ENCODE results near the gene S100A13. TPM values are rescaled to one million over a fixed set of nuclear protein-coding genes. Genes with fewer than 3 reads are reported as not detected.
"Not testable (repeated sequence)": the region's sequence is repeated elsewhere in the genome, so short reads cannot be mapped to it uniquely, and the experiment has no call there.

The S100A13 gene
- polyA plus RNA-seq, 1 donor = 58.5 TPM

DNA sequence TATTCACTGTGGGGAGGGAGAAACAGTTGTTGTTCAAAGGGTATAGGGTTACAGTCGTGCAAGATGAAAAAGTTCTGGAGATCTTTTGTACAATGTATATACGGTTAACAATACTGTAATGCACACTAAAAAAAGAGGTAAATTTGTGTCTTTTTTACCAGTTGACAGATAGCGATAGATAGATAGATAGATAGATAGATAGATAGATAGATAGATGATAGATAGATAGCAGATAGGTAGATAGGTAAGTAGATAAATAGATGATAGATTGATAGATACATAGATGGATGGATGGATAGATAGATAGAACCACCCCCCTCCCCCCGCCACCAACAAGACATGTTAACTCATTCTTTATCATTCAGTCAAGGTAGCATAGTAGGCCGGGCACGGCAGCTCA, 24.6 kb downstream of the S100A13 start:
- no peak for DNase-seq

DNA sequence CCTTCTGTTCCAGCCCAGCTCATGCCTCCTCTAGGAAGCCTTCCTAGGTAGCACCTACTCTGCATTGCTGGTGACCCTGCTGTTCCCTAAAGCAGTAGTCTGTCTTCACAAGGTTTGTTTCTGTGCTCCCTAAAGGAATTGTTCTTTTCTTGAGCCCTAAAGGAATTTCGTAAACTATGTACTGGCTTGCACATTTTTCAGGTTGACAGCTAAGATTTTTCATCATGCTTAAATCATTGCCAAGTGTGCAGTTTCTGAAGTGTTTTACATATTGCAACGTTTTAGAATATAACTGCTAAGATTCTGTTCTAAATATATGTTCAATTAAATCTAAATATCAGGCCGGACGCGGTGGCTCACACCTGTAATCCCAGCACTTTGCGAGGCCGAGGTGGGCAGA, 27.5 kb downstream of the S100A13 start:
- no peak for DNase-seq

DNA sequence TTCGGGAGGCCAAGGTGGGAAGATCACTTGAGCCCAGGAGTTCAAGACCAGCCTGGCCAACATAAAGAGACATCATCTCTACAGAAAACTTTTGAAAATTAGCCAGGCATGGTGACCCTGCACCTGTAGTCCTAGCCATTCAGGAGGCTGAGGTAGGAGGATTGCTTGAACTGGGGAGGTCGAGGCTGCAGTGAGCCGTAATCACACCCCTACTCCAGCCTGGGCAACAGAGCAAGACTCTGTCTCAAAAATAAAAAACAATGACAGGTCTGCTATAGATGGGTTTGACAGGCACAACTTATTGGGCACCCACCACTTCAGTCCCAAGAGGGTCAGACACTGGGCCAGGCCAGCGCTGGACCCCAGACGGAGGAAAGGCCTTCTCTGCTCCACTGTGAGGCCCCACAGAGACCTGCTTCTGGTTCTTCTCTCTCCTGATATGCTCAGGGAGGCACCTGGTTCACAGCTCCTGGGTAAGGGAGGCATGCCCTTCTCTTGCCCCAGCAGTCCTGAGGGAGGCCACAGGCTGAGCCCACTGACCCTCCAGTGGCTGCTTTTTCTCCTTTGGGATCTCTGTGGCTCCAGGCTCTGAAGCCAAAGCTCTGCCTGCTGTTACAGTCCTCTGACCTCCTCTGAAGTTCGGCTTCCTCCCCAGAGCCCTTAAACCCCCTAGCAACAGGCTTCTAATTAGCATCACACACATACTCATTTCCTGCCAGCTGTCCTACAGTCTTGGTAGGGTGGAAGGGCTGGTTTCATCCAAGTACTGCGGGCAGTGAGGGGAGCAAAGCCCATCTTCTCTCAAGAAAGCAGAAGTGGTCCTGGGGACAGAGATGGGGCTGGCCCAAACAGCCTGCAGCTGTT, 28.8 kb downstream of the S100A13 start:
- DNase-seq = no peak

DNA sequence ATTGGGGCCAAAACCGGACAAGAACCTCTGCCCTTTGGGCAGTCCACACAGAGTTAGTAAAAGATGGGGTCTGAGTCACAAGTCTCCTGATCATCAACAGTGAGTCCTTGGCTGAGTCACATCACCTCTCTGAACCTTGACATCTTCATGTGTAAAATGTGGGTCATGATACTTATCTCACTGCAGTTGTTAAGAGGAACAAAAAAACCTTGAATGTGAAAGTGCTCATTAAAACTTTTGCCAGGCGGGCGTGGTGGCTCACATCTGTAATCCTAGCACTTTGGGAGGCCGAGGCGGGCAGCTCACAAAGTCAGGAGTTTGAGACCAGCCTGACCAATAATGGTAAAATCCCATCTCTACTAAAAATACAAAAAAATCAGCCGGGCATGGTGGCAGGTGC, 30.1 kb downstream of the S100A13 start:
- no peak for DNase-seq

DNA sequence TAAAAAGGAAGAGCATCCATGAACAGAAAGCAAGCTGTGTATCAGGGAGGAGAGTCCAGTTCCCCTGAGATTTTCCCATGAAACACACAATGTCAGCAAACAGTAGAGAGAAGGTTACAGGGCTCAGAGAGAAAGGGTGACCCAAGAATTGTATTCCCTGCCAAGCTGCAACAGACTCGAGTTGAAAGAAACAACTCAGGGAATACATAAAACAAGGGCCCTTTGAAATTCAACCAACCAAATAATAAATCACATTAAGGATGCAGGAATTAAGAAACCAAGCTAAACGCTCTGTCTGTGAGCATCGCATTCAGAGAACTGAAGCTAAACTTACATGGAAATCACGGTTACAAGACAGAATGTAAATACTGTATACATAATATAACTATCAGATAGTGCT, 34.6 kb downstream of the S100A13 start:
- no peak for DNase-seq

DNA sequence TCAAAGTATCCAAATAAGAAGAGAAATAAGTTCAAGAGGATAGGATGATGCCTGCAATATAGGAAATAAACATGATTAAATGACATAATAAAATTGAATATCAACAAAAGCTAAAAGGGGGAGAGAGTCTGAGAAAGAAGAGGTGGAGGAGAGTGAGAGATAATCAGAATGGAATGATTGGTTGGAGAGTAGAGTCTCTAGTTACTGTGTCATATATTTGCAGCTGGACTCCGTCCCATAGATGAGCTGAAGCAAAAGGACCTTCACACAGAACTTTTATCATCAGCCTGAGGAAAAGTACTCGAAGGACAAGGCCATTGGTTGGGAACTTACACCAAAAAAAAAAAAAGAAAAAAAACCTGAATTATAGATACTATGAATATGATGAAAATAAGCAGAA, 38.8 kb downstream of the S100A13 start:
- no peak for DNase-seq

DNA sequence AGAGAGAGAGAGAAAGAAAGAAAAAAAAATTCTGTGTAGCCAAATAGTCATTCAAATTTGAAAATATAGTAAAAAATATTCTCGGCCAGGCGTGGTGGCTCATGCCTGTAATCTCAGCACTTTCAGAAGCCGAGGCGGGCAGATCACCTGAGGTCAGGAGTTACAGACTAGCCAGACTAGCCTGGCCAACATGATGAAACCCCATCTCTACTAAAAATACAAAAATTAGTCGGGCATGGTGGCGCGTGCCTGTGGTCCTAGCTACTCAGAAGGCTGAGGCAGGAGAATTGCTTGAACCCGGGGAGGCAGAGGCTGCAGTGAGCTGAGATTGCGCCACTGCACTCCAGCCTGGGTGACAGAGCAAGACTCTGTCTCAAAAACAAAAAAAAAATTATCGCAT, 39.3 kb downstream of the S100A13 start:
- not testable (repeated sequence) for DNase-seq

DNA sequence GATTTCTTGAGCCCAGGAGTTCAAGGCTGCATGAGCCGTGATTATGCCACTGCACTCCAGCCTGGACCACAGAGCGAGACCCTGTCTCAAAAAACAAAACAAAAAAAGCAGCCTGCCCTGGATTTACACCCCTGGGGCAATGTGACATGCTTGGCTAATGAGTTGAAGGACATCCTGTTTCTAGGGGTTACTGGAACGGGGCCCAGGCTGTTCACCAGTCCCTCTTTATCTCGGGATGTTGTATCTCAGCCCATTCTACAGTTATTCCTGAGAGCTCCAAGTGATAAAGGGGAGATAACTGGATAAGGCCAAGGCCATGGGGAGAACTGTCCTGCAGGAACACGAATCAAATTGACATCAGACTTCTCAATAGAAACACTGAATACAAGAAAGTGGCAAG, 40.0 kb downstream of the S100A13 start:
- DNase-seq = no peak

DNA sequence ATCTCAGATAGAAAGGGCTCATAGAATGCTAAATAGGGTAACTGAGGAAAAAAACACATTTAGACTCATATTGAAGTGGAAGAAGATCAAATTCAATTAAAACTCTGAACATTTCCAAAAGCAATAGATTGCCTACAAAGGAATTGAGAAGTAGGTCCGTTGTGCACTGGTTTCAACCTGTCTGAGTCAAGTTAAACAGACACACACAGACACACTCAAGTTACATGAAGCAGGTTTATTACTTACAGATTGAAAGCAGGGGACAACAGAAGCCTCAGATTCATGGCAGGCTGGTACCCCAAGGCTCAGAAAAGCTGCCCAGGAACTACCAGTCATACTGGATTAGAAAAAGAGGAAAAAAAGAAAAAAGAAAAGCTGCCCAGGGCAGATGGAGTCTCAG, 41.0 kb downstream of the S100A13 start:
- DNase-seq = no peak

DNA sequence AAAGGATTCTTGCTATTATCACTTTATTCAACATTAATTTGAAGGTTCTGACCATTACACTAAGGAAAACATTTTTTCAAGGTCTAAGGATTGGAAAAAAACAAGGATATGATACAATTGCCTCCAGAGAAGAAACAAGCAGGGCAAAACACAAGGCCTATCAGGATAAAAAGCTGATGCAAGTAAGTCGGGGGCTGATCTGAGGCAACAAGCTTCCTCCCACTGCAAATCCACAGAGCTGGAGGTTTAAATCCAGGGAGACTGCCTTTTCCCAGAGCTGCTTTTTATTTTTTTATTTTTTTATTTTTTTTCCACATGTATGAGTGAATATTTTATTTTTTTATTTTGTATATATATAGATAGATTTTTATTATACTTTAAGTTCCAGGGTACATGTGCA, 42.3 kb downstream of the S100A13 start:
- DNase-seq = no peak

DNA sequence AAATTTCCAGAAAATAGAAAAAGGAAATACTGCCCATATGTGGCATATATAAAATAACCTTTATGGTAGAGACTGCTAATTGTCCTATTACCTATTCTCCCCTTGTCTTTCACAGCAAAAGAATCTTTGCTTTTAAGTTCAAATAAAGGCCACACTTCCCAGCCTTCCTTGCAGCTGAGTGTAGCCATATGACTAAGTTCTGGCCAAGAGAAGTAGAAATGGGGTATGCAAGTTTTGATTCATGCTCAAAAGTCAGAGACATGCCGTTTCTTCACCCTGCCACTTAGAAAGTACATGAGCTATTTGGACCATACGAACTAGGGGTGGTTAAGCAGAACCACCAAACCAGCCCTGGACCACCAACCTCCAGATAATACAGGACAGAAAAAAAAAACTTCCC, 43.3 kb downstream of the S100A13 start:
- no peak for DNase-seq

DNA sequence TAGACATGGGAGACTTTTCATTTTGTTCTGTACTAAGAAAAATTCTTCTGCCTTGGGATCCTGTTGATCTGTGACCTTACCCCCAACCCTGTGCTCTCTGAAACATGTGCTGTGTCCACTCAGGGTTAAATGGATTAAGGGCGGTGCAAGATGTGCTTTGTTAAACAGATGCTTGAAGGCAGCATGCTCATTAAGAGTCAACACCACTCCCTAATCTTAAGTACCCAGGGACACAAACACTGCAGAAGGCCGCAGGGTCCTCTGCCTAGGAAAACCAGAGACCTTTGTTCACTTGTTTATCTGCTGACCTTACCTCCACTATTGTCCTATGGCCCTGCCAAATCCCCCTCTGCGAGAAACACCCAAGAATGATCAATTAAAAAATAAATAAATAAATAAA, 43.8 kb downstream of the S100A13 start:
- not testable (repeated sequence) for DNase-seq

DNA sequence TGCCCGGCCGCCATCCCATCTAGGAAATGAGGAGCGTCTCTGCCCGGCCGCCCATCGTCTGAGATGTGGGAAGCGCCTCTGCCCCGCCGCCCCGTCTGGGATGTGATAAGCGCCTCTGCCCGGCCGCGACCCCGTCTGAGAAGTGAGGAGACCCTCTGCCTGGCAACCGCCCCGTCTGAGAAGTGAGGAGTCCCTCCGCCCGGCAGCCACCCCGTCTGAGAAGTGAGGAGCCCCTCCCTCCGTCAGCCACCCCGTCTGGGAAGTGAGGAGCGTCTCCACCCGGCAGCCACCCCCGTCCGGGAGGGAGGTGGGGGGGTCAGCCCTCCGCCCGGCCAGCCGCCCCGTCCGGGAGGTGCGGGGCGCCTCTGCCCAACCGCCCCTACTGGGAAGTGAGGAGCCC, 44.5 kb downstream of the S100A13 start:
- not testable (repeated sequence) for DNase-seq

DNA sequence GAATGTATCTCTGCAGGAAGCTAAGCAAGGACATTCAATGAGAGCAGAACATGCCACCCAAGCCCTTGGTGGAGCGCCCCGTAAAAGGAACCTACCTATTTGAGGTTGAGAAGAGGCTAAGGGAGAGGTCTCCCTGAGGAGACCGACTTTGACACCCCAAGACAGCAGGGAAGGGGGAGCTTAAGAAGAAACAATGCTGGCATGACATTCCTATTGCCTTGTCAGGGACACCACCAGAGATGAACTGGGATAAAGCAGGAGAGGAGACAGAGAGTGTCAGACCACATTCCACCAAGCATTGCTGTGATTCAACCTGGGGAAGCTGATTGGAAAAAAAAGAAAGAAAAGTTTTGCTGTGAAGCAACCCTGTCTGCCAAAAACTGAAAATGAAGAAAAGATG, 48.4 kb downstream of the S100A13 start:
- DNase-seq = no peak

DNA sequence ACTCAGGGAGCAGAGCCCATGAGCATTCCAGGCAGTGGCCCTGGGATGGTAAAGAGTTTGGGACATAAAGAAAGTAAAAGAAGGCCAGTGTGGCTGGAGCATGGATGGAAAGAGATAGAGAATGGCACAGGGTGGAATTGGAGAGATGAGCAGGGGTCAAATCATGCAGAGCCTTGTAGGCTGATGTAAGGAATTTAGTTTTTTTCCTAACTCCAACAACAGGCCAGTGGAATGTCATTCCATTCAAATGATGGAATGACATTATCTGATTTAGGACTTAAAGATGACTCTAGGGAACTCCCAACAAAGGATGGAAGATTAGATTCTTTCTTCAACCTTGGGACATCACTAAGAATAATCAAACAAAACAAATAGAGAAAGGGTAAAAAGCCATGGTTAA, 48.8 kb downstream of the S100A13 start:
- DNase-seq = no peak

DNA sequence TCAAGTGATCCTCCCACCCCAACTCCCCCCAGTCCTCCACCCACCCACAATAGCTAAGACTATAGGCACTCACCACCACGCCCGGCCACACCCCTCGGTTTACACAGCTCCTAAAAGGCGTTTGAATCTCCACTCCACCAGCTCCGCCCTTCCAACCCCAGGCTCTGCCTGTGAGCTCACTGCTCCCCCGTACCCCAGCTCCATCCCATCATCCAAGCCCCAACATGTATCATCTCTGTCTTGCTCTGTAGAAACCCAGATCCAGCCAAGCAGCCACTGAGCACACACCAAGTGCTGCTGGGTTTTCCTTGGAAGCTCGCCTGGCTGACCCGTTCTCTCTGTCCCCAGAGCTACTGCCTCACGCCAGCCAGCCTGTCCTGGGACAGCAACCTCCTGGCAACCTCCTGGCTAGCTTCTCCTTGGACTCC, 49.7 kb downstream of the S100A13 start:
- DNase-seq = no peak

DNA sequence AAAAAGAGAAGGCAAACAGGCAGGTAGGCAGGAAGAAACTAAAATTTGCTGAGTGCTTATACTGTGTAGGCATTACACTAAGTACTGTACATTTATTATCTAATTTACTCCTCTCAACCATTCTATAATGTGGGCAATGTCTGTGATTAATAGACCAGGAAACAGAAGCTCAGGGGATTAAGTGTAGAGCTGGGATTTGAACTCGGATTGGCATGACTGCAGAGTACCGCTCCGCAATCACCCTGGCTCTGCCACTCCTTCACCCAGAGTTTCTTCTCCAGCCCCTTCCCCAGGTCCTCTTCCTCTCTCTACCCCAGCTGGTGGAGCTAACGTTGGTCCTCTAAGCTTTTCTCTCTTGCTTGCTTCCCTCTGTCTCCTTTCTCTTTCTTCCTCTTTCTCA, 50.2 kb downstream of the S100A13 start:
- no peak for DNase-seq

DNA sequence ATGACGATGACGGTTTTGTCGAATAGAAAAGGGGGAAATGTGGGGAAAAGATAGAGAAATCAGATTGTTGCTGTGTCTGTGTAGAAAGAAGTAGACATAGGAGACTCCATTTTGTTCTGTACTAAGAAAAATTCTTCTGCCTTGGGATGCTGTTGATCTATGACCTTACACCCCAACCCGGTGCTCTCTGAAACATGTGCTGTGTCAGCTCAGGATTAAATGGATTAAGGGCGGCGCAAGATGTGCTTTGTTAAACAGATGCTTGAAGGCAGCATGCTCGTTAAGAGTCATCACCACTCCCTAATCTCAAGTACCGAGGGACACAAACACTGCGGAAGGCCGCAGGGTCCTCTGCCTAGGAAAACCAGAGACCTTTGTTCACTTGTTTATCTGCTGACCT, 51.8 kb downstream of the S100A13 start:
- not testable (repeated sequence) for DNase-seq

DNA sequence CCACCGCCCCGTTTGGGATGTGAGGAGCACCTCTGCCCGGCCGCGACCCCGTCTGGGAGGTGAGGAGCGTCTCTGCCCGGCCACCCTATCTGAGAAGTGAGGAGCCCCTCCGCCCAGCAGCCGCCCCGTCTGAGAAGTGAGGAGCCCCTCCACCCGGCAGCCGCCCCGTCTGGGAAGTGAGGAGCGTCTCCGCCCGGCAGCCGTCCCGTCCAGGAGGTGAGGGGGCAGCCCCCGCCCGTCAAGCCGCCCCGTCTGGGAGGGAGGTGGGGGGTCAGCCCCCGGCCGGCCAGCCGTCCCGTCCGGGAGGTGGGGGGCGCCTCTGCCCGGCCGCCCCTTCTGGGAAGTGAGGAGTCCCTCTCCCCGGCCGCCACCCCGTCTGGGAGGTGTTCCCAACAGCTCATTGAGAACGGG, 52.2 kb downstream of the S100A13 start:
- not testable (repeated sequence) for DNase-seq

DNA sequence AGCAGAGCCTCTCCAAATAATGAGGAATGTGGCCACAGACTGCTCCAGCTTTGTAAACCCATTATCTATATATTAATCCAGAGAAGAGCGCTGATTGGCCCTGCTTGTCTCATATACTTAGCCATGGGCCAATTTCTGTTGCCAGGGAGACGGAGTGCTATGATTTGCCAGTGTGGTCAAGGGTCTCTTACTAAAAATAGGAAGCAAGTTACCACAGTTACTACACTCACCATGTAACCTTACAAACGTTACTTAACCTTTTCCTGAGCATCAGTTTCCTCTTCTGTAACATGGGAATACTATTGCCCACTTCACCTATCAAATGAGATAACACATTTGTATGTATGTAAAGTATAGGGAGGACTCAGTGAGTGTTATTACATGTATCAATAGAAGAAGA, 54.0 kb downstream of the S100A13 start:
- no peak for DNase-seq

DNA sequence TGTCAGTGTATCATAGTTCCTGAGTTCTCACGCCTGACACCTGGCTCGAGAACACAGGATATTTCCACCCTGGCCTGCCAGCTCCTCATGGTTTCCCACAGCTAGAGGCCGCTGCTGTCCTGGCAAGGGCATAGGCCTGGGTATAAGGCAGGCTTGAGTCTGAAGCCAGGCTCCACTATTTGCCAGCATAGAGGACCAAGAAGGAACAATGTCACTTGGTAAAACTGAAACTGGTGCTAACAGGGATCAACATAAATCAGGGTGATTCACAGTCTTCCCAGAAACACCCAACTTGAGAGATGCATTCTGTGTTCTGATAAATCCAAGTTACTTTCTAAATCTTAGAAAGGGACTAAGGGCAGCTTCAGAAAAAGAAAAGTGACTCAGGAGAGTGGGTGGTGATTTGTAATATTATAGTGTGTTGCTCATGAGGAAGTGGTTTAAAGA, 54.7 kb downstream of the S100A13 start:
- DNase-seq = no peak

DNA sequence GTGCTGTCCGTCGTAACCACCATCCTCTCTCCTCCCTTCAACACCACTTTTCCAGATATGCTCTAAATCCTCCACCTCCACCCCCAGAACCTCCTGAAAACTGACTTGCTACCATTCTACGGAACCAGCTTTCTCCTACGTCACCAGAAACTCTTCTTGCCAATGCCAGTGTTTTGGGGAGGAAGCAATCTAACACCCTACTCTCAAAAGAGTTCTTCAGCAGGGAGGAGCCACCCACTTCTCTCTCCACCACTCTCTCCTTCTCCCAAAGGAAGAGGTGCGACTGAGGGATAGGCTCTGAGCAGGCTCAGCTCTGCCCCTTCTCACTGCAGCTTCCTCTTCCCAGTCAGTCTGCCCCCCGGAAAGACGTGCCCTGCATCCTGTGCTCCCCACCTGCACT, 55.6 kb downstream of the S100A13 start:
- DNase-seq = no peak

DNA sequence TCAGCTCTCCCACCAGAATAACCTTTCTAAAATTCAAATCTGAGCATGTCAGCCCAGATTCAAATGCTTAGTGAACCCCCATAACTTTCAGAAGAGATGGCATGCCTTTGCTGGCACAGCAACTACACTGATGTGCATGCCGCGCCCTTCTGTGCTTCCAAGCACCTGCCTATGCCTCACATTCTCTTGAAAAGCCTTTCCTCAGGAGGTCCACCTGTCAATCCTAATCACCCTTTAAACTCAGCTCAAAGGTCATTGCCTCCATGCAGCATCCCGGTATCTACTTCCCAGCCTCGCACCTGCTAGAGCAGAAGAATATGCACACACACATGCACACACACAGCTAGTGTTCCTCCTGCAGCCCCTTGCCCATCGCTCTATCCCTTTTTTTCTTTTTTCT, 56.4 kb downstream of the S100A13 start:
- DNase-seq = no peak

DNA sequence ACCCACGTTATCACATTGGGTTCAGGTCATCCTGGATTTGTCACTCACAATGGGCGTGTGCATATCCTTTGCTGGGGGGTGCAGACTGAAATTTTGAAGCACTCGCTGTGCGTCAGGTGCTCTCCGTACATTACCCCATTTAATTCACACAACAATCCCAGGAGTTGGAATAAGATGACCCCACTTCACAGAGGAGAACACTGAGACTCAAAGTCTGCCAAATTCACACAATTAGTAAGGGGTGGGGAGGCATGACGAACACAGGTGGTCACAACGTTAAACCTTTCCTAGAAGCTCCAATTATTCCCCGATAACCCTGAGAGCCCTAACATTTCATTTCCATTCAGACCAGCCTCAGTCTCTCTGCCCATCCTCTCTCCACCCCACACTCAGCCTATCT, 57.8 kb downstream of the S100A13 start:
- DNase-seq = no peak

All from hindlimb muscle (tissue), 1 donor.